Stimulated activated CD8-positive, alpha-beta memory T cell treated with anti-CD3 and anti-CD28 coated beads, Interleukin-15, amount 100 ng/mL, for 24 hours (primary cell): ENCODE measurements around the gene RNPEPL1.

ENCODE experiments used
- DNase-seq: peaks from one replicate; pipeline ENCODE4 v3.0.0-alpha.2; 2020; ENCODE audit warnings: low read depth

The RNPEPL1 gene

GRCh38 chr2:240565333-240566202 lies 2.7 kb upstream of the RNPEPL1 start:
- DNase-seq: peak; percentile 65

DNA sequence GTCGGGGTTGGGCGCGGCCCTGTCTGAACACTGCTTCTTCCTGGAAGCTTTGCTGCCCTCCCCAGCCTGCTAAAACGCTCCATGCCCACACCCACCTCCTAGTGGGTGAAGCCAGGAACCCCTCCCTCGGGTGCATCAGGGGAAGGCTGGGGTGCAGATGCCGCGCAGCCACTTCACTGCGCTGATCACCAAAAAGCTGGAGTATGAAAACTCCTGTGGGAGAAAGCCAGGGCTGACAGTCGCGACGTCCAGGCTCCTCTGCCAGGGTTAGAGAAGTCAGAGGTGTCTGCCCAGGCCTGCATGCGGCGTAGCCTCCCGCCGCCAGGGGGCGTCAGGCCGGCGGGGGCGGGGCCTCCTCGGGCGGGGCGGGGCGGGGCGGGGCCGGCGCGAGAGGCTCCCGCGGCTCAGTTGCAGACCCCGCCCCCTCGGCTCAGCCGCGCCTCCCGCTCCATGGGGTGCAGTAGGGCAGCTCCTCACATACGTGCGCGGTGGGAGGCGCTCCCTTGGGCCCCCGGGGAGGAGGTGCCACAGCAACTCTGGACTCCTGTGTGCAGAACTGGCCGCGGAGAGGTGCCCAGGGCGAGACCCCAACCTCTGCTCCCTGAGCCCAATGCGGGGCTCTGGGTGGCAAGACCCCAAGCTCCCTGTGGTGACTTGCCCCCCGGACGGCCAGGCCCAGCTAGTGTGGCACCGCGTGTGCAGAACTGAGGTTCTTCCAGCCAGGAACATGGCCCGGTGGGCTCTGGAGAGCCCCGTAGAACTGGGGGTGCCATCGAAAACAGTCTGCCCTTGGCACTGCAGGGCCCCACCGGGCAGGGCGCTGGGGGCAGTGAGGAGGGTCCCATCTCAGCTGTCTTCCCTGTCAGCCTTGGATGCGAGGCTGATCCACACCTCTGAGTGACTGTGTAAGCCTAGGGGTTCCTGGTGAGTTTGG lies 1.8 kb upstream of the RNPEPL1 start:
- peak; percentile 85 for DNase-seq

- no peak for DNase-seq
Observed at GRCh38 chr2:240567137-240567871, 980 bp upstream of the RNPEPL1 start.

GRCh38 chr2:240568678-240569522 lies 616 bp downstream of the RNPEPL1 start:
- DNase-seq: no peak

- no peak for DNase-seq
Observed at GRCh38 chr2:240569523-240569997, 1.3 kb downstream of the RNPEPL1 start.

- no peak for DNase-seq
Observed at GRCh38 chr2:240569998-240570530, 1.8 kb downstream of the RNPEPL1 start.

DNA sequence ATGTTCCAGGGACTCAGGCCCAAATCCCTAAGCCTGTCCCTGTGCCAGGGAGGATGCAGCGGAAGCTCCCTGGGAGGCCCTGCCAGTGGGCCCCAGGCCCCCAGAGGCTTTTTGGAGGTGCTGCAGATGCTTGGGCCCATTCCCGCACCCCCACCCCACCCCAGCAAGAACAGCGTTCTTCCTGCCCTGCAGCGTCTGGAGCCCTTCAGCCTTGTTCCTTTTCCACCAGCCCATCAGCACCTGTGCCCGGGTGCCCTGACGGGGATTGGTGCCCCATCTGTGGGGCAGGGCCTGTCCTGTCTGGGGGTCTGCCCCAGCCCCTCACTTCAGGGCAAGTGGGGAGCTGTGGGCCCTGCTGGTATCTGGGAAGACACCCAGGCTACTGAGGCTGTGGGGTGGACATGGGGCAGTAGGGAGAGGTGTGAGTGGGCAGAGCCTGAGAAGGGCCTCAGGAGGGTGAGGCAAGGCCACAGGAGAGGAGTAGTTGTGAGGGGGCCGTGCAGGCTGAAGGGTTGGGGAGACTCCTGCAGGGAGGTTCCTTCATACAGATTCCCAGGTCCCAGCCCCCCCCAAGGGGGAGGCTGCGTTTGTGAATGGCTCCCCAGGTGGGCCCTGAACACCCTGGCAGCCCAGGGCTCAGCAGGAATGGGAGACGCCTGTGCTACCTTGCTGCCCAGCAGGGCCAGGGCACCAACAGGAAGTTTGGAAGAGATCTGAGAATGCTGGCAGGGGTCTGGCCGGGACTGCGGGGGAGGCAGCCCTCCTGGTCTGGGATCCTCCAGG lies 2.4 kb downstream of the RNPEPL1 start:
- DNase-seq: no peak

DNA sequence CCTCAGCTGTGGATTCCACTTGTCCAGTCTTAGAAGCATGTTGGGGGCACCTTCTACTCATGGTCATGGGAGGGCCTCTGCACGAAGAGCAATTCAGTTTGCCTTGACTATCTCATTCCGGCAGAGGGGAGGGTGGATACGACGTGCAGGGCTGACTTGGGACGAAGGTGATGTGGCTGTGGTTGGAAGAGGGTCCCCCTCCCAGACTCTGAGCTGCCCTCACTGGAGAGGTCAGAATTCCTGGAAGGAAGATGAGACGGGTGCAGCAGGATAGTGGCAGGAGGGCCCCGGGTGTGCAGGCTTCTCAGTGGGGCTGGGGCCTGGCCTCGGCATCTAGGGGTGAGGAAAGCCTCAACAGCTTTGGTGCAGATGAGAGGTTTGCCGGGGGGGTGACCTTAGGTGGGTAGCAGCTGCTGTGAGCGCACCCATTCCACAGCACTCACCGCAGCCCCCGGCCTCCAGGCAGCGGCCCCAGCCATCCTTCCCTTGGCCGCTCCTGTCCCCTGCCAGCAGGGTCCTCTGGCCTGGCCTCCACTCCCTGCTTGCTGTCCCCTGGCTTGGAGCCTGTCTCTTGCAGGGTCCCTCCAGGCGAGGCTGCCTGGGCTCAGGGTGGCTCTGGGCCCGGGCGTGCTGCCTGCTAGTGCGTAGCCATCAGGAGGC lies 3.2 kb downstream of the RNPEPL1 start:
- DNase-seq: no peak

- DNase-seq: no peak
Observed at GRCh38 chr2:240572141-240573031, 4.1 kb downstream of the RNPEPL1 start.

- DNase-seq: no peak
Observed at GRCh38 chr2:240573071-240573515, 4.8 kb downstream of the RNPEPL1 start.

- no peak for DNase-seq
Observed at GRCh38 chr2:240573516-240574385, 5.5 kb downstream of the RNPEPL1 start.

DNA sequence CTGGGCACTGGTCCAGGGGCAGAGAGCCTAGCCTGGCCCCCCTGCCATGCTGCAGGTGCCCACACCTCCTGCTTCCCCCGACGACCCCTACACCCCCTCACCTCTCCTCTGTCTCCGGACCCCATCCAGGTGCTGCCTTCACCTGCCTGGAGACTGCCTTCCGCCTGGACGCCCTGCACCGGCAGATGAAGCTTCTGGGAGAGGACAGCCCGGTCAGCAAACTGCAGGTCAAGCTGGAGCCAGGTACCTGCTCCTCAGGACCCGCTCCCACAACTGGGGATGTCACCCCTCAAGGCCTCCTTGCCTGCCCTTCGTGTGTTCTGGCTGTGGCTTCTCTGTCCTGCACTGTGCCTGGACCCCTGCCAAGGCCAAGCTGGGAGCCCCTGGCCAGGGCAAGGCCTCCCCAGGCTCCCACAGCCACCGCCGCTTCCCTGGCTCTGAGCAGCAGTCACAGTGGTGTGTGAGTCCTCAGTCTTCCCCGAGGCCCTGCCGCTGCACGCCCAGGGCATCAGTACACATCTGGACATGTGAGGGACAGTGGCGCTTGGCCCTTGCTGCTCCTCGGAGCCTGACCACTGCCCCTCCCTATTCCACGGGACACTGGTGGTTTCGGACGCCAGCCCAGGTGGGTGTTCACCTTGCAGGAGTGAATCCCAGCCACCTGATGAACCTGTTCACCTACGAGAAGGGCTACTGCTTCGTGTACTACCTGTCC lies 6.3 kb downstream of the RNPEPL1 start:
- no peak for DNase-seq

DNA sequence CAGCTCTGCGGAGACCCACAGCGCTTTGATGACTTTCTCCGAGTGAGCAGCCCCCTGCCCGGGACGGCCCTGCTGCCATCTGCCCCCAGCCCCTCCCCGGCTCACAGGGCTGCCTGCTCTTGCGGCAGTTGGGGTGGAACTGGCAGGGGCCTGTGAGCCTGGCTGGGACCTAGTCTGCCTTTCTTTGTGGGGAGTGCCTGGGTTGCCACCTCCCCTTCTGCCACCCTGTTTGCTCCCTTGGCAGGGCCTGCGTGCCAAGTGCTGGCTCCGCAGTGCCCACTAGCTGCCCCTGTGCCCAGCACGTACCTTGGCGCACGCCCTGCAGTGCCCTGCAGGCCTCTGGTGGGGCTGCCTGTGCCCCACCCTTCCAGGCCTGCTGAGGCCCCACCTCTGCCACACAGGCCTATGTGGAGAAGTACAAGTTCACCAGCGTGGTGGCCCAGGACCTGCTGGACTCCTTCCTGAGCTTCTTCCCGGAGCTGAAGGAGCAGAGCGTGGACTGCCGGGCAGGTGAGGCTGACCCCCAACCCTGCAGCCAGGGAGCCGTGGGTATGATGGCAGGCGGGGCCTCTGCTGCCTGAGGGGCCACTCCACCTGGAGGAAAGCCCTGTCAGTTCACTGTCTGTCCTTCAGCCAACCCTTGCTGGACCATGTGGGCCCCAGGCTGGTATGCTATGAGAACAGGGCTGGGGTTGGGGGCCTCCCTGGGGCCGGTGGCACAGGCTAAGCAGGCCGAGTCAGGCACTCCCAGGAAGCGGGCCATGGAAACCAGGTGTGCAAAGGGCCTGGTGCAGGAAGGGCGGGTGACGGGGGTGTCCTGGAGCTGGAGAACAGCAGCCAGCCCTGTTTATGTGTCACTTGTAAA lies 7.0 kb downstream of the RNPEPL1 start:
- no peak for DNase-seq

- no peak for DNase-seq
Observed at GRCh38 chr2:240576036-240576435, 7.8 kb downstream of the RNPEPL1 start.

- DNase-seq: no peak
Observed at GRCh38 chr2:240576436-240577205, 8.3 kb downstream of the RNPEPL1 start.
